IPS-NIHi7 (cell line): Measurements from ENCODE around the gene NEU3.

Source experiments
- DNase-seq: peaks from one replicate; pipeline ENCODE4 v3.0.0; 2012; ENCODE audit warnings: mixed read lengths; ENCODE audit errors: extremely low spot score

Gene NEU3

DNA sequence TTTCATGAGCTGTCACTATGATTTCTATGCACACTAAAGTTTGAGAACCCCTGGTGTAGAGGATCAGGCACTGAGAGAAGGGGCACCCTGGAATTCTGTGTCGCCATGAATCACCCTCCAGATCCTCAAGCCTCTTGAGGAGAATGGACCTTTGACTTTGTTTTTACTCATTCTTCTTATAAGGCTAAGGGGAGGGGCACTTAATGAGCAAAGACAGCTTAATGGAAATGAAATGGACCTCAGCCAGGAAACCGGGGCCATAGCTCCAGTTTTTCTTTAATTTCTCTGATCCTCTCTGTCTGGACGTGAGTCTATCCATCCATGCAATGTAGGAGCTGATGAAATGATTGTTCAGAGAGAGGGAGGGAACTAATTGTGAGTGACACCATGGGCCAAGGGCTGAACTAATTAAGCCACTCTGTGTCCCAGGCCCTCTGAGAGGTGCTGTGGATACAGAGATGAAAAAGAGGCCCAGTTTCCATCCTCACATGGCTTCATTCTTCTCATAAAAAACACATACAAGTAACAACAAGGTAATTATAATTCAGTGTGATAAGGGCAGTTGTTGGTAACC lies 75.1 kb downstream of the NEU3 start:
- no peak for DNase-seq

DNA sequence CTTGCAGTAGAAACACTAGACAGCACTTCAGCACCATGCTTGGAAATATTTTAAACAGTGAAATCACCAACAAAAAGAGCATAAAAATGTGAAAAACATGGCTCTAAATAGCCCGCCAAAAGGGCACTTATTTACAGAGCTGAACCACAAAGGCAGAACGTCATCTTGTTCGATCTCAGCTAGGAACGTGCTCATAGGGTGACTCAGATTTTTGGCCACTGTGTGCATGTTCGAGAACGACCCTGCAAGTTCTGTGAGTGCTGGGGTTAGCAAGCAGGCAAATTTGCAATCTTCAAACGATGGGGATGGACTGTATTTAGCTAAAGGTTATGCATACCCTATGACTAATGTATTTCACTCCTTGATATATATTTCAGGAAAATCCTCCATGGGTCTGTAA lies 77.3 kb downstream of the NEU3 start:
- DNase-seq: no peak
